ENCODE results near the gene CYP1A2. TPM values are rescaled to one million over a fixed set of nuclear protein-coding genes. Genes with fewer than 3 reads are reported as not detected.

Gene CYP1A2
- total and polyA plus RNA-seq, 9 of the 15 experiments (the other 6 are each of a cell fraction or from before 2014, with no cell fraction given) = not detected

DNA sequence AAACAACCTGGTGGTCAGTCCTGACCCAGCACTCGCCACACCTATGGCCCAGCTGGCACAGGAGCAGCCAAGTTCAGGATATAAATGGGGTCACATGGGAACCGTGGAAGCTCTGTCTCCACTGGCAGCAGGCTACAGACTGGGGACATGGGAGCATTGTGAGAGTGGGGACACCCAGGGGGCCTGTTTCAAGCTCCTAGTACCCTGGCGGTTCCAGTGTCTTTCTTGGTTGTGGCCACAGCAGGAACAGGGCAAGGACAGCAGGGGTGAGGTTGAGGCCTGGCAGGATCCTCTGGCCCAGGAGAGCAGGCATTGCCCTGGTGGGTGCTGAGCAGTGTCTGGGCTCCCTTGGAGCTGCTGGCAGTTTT lies 35.1 kb downstream of the CYP1A2 start:
- H3K4me1 ChIP-seq (replicated peaks in 1 of 2; ENCODE audit: control insufficient read depth in 2 of 2, insufficient read depth in 2 of 2, low read length in 2 of 2) = peaks cover 62 to 70% of the 10 kb centered on the region in 2 experiments
- no peaks in the 10 kb centered on the region for H3K9me3 ChIP-seq (replicated peaks; ENCODE audit: control insufficient read depth, insufficient read depth, low read depth, low read length)
- H4K20me1 ChIP-seq (replicated peaks; ENCODE audit: control insufficient read depth, insufficient read depth, low read length) = peaks cover 21% of the 10 kb centered on the region
- no peaks in the 10 kb centered on the region for H3K9me1 ChIP-seq (ENCODE audit: control insufficient read depth, insufficient read depth, low read length)
- H3K4me3 ChIP-seq = peak overlapping the region; percentile 78
- peak overlapping the region; percentile 92 for H3K4me2 ChIP-seq (ENCODE audit: insufficient read depth, low read length)
- BruUV-seq (replicated peaks) = no TSS peak
- H3K36me3 ChIP-seq (ENCODE audit: control insufficient read depth, insufficient read depth, low read length) = peaks cover 41% of the 10 kb centered on the region; the same call in 2 of the 3 replicates
- H3K79me2 ChIP-seq (ENCODE audit: control insufficient read depth, insufficient read depth, low read length) = peaks cover 66% of the 10 kb centered on the region
- H3K9ac ChIP-seq (ENCODE audit: insufficient read depth in 1 of 2, low read depth in 2 of 2, low read length in 2 of 2) = peak overlapping the region; percentile 73 to 93
- peak overlapping the region; percentile 69 for H3K27ac ChIP-seq (ENCODE audit: extremely low read depth, low read depth, low read length)
- H3K27me3 ChIP-seq (ENCODE audit: control insufficient read depth in 2 of 2, insufficient read depth in 2 of 2, low read length in 2 of 2) = no peaks in the 10 kb centered on the region
- DNase-seq (ENCODE audit: extremely low read depth in 1 of 4, low spot score in 3 of 4) (no peak), FAIRE-seq (no peak), ATAC-seq (no peak)
- intact Hi-C loops (cut with micrococcal nuclease) = no loop called here
- WGBS (ENCODE audit: insufficient coverage, low coverage, missing lambda C conversion rate) = 50% methylated on average over 3 of the region's 3 CpGs
- CTCF ChIA-PET (ENCODE audit: low intra/inter-chr PET ratio) = interaction anchor here (1.0 kb wide), 1 partner anchor 18 kb away, joined by 3 read pairs; no protein-coding TSS in a partner anchor
- H2AFZ ChIP-seq (ENCODE audit: low read depth, low read length) = no peak overlapping the region
- in situ Hi-C loops (cut with MboI) = no loop called here
- POLR2A ChIA-PET = interaction anchor here (0.6 to 1.5 kb wide), 5 partner anchors 14 to 319 kb away, joined by 3 to 4 read pairs (median 3); no protein-coding TSS in a partner anchor
- TF ChIP-seq, protein P1, sequence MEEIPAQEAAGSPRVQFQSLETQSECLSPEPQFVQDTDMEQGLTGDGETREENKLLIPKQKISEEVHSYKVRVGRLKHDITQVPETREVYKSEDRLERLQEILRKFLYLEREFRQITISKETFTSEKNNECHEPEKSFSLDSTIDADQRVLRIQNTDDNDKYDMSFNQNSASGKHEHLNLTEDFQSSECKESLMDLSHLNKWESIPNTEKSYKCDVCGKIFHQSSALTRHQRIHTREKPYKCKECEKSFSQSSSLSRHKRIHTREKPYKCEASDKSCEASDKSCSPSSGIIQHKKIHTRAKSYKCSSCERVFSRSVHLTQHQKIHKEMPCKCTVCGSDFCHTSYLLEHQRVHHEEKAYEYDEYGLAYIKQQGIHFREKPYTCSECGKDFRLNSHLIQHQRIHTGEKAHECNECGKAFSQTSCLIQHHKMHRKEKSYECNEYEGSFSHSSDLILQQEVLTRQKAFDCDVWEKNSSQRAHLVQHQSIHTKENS (CRISPR knock-in tag; IDR thresholded peaks at IDR 0.05) = no peak
- TF ChIP-seq, protein P2, sequence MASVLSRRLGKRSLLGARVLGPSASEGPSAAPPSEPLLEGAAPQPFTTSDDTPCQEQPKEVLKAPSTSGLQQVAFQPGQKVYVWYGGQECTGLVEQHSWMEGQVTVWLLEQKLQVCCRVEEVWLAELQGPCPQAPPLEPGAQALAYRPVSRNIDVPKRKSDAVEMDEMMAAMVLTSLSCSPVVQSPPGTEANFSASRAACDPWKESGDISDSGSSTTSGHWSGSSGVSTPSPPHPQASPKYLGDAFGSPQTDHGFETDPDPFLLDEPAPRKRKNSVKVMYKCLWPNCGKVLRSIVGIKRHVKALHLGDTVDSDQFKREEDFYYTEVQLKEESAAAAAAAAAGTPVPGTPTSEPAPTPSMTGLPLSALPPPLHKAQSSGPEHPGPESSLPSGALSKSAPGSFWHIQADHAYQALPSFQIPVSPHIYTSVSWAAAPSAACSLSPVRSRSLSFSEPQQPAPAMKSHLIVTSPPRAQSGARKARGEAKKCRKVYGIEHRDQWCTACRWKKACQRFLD (CRISPR knock-in tag; IDR thresholded peaks at IDR 0.05) = 0 out of 2 replicates have a peak, but pooled peaks have one; percentile 7
- no peak for TF ChIP-seq MAFG (tag; conservative IDR thresholded peaks at IDR 0.05)
- TF ChIP-seq HEY1 (CRISPR knock-in tag; IDR thresholded peaks at IDR 0.05; ENCODE audit: borderline replicate concordance) = no peak
- TF ChIP-seq ZSCAN29 (IDR thresholded peaks at IDR 0.05) = no peak
- TF ChIP-seq, protein P3, sequence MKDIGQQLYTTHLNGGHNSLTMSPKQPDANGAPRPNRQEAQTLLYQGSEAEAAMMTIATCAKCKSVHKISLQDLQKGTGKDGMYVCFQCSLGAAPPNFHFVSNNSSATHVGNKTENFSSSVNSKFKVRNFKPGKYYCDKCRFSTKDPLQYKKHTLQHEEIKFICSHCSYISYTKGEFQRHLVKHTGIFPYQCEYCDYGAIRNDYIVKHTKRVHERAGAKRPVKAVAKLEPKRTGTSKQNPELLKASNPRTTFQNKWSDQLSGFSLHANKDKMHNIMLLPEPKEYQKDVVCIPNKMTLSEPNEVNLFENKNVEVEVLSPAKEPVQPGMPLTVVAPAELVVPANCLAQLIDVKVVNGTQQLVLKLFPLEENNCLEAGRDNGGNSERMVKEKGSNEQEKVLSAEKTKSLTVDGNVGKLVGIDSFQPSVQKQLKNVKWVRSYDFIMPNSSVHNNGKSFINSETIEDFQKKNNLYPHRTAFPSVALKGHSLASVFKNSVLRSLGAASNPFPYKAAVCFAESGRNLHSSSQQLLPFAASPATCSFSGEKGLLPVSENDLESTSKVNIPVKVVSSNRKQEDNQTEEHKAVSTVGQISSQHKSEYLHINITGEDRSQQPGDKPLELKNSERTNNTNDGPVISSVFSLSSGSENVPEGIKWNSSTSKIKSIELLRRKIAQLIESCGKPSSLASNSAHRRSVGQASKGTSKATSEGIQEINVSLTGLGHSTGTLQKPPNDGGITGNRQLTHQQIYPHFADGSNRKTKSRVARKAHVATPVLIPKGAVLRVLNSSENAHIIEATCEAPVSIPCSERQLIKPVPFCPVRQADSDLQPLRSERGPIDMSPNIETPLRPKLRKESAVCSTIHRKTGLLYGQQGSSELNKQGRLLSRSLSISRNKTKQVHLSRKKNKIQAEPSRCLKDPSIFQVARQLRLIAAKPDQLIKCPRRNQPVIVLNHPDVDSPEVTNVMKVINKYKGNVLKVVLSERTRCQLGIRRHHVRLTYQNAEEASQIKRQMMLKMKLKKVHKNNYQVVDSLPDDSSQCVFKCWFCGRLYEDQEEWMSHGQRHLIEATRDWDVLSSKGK (CRISPR knock-in tag; IDR thresholded peaks at IDR 0.05) = no peak
- 0 out of 2 replicates have a peak, but pooled peaks have one; percentile 2 for TF ChIP-seq POLR2G (IDR thresholded peaks at IDR 0.05; ENCODE audit: low read depth, low read length)
- TF ChIP-seq, protein P4, sequence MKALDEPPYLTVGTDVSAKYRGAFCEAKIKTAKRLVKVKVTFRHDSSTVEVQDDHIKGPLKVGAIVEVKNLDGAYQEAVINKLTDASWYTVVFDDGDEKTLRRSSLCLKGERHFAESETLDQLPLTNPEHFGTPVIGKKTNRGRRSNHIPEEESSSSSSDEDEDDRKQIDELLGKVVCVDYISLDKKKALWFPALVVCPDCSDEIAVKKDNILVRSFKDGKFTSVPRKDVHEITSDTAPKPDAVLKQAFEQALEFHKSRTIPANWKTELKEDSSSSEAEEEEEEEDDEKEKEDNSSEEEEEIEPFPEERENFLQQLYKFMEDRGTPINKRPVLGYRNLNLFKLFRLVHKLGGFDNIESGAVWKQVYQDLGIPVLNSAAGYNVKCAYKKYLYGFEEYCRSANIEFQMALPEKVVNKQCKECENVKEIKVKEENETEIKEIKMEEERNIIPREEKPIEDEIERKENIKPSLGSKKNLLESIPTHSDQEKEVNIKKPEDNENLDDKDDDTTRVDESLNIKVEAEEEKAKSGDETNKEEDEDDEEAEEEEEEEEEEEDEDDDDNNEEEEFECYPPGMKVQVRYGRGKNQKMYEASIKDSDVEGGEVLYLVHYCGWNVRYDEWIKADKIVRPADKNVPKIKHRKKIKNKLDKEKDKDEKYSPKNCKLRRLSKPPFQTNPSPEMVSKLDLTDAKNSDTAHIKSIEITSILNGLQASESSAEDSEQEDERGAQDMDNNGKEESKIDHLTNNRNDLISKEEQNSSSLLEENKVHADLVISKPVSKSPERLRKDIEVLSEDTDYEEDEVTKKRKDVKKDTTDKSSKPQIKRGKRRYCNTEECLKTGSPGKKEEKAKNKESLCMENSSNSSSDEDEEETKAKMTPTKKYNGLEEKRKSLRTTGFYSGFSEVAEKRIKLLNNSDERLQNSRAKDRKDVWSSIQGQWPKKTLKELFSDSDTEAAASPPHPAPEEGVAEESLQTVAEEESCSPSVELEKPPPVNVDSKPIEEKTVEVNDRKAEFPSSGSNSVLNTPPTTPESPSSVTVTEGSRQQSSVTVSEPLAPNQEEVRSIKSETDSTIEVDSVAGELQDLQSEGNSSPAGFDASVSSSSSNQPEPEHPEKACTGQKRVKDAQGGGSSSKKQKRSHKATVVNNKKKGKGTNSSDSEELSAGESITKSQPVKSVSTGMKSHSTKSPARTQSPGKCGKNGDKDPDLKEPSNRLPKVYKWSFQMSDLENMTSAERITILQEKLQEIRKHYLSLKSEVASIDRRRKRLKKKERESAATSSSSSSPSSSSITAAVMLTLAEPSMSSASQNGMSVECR (CRISPR knock-in tag; IDR thresholded peaks at IDR 0.05) = 0 out of 2 replicates have a peak, but pooled peaks have one; percentile 13
- TF ChIP-seq SUPT5H (IDR thresholded peaks at IDR 0.05) = no peak
- TF ChIP-seq, protein P5, sequence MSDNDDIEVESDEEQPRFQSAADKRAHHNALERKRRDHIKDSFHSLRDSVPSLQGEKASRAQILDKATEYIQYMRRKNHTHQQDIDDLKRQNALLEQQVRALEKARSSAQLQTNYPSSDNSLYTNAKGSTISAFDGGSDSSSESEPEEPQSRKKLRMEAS (CRISPR knock-in tag; IDR thresholded peaks at IDR 0.05) = peak; percentile 30; the same call in 1 of the 2 replicates

Data from K562 (cell line).